Stimulated activated CD8-positive, alpha-beta memory T cell treated with anti-CD3 and anti-CD28 coated beads, Interleukin-4, amount 100 ng/mL, for 24 hours (primary cell): ENCODE data around the gene LZTFL1.
"Not testable (repeated sequence)": the region's sequence is repeated elsewhere in the genome, so short reads cannot be mapped to it uniquely, and the experiment has no call there.

Source experiments
- DNase-seq: peaks from one replicate; pipeline ENCODE4 v3.0.0-alpha.2; 2020; ENCODE audit warnings: low read depth

LZTFL1 gene

GRCh38 chr3:45864760-45865519 is 23.0 kb upstream of the LZTFL1 start:
- DNase-seq: no peak

GRCh38 chr3:45861043-45861719 is 19.3 kb upstream of the LZTFL1 start:
- no peak for DNase-seq

GRCh38 chr3:45860481-45860880 is 18.6 kb upstream of the LZTFL1 start:
- no peak for DNase-seq

GRCh38 chr3:45858809-45859543 is 17.1 kb upstream of the LZTFL1 start:
- no peak for DNase-seq

GRCh38 chr3:45857024-45857423 is 15.1 kb upstream of the LZTFL1 start:
- not testable (repeated sequence) for DNase-seq

- not testable (repeated sequence) for DNase-seq
Measured at GRCh38 chr3:45856323-45856722, 14.4 kb upstream of the LZTFL1 start.

GRCh38 chr3:45852828-45853227 is 10.9 kb upstream of the LZTFL1 start:
- no peak for DNase-seq

- DNase-seq: no peak
Measured at GRCh38 chr3:45848392-45848791, 6.5 kb upstream of the LZTFL1 start.

GRCh38 chr3:45844616-45845015 is 2.7 kb upstream of the LZTFL1 start:
- no peak for DNase-seq

GRCh38 chr3:45842851-45843625 is 1.1 kb upstream of the LZTFL1 start:
- no peak for DNase-seq

- DNase-seq: no peak
Measured at GRCh38 chr3:45841420-45841756, 531 bp downstream of the LZTFL1 start.

- DNase-seq: no peak
Measured at GRCh38 chr3:45838466-45838865, 3.5 kb downstream of the LZTFL1 start.

- DNase-seq: no peak
Measured at GRCh38 chr3:45832699-45833098, 9.2 kb downstream of the LZTFL1 start.

GRCh38 chr3:45830121-45830520 is 11.8 kb downstream of the LZTFL1 start:
- DNase-seq: no peak

- no peak for DNase-seq
Measured at GRCh38 chr3:45826908-45827307, 15.0 kb downstream of the LZTFL1 start.

- DNase-seq: no peak
Measured at GRCh38 chr3:45826321-45826720, 15.6 kb downstream of the LZTFL1 start.

- no peak for DNase-seq
Measured at GRCh38 chr3:45821127-45821526, 20.8 kb downstream of the LZTFL1 start.

- DNase-seq: no peak
Measured at GRCh38 chr3:45819543-45819942, 22.4 kb downstream of the LZTFL1 start.

- no peak for DNase-seq
Measured at GRCh38 chr3:45817831-45818522, 23.9 kb downstream of the LZTFL1 start.

- no peak for DNase-seq
Measured at GRCh38 chr3:45816544-45816943, 25.4 kb downstream of the LZTFL1 start.

- DNase-seq: no peak
Measured at GRCh38 chr3:45814322-45814721, 27.6 kb downstream of the LZTFL1 start.
